Inflammatory macrophage treated with lipopolysaccharide for 1 hour (primary cell): ENCODE results near the gene CLASP2.
"Not testable (repeated sequence)": the region's sequence is repeated elsewhere in the genome, so short reads cannot be mapped to it uniquely, and the experiment has no call there.

Experiments
- DNase-seq, 2 donors: peaks; one replicate each; pipeline ENCODE4 v3.0.0-alpha.2; 2020 to 2022

The CLASP2 gene

GRCh38 chr3:33717866-33718594 is at the start of gene CLASP2:
Gene CLASP2, minus strand, starts transcription at chr3:33718254. Its CDS starts 252 bp downstream, at chr3:33718002.
- DNase-seq: peak; percentile 92 to 97

DNA sequence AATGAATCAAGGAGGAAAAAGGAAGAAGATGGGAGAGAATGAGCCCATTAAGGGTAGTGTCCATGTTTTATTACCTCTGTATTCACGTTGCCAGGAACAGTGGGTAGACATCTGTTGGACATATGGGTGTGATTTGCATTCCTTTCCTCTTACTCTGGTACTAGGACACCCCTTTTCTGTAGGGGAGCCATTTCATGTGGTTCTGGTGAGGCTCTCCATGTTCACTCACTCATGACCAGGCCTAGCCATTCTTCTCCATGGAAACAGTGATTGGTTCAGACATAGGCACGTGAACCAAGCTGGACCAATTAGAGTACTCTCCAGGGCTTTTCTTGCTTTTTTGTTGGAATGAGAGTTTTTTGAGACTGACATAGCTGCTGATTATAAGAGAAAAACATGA is 40.8 kb upstream of the CLASP2 start:
- no peak for DNase-seq

GRCh38 chr3:33758281-33758680 is 40.2 kb upstream of the CLASP2 start:
- no peak for DNase-seq

GRCh38 chr3:33754391-33754790 is 36.3 kb upstream of the CLASP2 start:
- DNase-seq: not testable (repeated sequence)

DNA sequence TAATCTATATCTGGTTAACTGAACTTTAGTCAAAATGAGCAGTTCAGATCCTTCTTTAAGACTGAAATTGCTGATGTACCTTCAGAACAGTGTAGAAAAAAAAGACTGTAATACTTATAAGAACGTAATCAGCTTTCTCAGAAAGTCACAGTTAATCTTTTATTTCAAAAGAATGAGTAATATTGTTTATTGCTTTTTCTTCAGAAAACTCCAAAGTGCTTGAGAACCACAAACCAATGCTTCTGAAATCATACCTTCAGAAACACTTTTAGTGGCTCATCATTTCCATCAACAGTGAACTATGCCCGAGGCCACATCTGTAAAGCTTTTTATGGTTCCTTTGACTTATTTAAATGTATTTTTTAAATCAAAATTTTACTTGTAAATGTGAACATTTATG is 33.3 kb upstream of the CLASP2 start:
- DNase-seq: no peak

- DNase-seq: peak in 1 of 2 donors; percentile 34
These were observed 32.1 kb upstream of the CLASP2 start for GRCh38 chr3:33750211-33750548.

- peak; percentile 66 to 74 for DNase-seq
These were observed 31.6 kb upstream of the CLASP2 start for GRCh38 chr3:33749546-33750210.

DNA sequence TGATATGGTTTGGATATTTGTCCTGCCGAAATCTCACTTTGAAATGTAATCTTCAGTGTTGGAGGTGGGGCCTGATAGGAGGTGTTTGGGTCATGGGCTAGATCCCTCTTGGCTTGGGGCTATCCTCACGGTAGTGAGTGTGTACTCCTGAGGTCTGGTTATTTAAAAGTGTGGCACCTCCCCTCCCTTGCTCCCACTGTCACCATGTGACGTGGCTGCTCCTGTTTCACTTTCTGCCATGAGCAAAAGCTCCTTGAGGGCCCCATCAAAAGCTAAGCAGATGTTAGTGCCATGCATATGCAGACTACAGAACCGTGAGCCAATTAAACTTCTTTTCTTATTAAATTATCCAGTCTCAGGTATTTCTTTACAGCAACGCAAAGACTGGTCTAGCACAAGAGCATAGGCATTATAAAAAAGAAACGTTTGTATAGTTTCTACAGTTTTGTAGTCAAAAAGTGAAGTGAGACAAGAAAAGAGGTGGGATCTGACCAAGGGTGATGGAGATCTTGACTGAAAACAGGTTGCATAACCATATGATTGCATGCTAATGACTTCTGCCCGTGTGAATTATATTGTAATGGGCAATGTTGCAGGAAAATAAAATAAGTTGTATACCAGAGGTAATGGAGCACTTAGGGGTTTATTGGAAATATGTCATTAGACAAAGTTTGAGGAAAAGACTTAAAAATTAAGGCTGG is 28.5 kb upstream of the CLASP2 start:
- peak; percentile 44 to 57 for DNase-seq

GRCh38 chr3:33737146-33737545 is 19.1 kb upstream of the CLASP2 start:
- no peak for DNase-seq

GRCh38 chr3:33732394-33732793 is 14.3 kb upstream of the CLASP2 start:
- DNase-seq: peak in 1 of 2 donors; percentile 17

DNA sequence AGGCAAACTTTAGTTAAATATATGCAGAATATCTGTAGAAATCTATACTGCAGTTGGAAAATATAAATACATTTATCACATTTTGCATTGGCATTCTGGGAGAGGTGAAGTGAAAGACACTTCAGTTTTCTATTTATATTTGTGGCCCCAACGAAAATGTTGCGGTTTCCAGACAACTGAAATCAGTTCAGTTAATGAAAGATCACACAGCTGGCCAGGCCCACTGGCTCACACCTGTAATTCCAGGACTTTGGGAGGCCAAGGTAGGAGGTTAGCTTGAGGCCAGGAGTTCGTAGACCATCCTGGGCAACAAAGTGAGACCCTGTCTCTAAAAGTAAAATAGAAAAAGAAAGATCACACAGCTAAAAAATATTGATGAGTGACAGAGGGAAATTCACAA is 11.9 kb upstream of the CLASP2 start:
- no peak for DNase-seq

GRCh38 chr3:33724256-33724655 is 6.2 kb upstream of the CLASP2 start:
- DNase-seq: no peak

- DNase-seq: no peak
These were observed 4.7 kb upstream of the CLASP2 start for GRCh38 chr3:33722626-33723370.

DNA sequence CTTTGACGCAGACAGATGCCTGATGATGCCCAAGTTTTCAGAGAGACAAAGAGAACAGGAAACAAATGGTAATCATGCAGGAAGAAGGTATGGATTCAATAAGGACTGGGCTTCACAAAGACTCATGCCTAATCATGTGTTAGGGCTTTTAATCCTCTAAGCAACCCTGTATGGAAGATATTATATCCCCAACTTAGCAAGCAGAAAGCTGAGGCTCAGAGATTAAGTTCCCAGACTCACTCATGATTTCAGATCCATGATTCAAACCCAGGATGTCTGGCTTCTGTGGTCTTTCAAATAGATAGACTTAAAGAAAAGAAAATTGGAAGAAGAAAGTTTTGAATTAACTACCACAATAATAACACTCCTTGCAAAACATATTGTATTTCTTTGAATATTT is 4.1 kb upstream of the CLASP2 start:
- no peak for DNase-seq

DNA sequence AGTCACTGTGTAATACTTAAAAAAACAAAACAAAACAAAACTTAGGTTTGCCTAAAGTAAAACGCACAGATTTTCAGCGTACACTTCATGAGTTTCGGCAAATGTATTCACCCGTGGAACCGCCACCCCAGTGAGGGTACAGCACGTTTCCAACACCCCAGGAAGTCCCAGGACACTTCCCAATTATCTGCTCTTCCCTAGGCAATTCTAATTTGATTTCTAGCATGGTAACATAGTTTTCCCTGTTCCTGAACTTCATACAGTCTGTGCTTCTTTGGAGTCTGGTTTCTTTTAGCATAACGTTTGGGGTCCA is 497 bp upstream of the CLASP2 start:
- no peak for DNase-seq

- DNase-seq: peak; percentile 66 to 82
These were observed 513 bp downstream of the CLASP2 start for GRCh38 chr3:33717616-33717865.

- DNase-seq: no peak
These were observed 1.8 kb downstream of the CLASP2 start for GRCh38 chr3:33716227-33716626.

- DNase-seq: no peak
These were observed 7.0 kb downstream of the CLASP2 start for GRCh38 chr3:33711100-33711499.

DNA sequence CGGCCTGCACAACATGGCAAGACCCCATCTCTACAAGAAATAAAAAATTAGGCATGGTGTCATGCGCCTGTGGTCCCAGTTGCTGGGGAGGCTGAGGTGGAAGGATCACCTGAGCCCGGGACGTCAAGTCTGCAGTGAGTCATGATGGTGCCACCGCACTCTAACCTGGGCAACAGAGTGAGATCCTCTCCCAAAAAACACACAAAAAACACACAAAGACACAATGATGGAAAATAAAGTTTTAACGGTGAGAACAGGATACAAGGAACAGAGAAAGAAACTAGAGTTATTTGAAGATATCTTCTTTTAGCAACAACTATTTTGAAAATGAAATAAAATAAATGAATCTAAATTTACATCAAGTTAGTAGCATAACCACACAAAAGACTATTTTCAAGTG is 12.0 kb downstream of the CLASP2 start:
- DNase-seq: no peak

- no peak for DNase-seq
These were observed 13.2 kb downstream of the CLASP2 start for GRCh38 chr3:33704891-33705290.

- no peak for DNase-seq
These were observed 18.8 kb downstream of the CLASP2 start for GRCh38 chr3:33699275-33699674.

DNA sequence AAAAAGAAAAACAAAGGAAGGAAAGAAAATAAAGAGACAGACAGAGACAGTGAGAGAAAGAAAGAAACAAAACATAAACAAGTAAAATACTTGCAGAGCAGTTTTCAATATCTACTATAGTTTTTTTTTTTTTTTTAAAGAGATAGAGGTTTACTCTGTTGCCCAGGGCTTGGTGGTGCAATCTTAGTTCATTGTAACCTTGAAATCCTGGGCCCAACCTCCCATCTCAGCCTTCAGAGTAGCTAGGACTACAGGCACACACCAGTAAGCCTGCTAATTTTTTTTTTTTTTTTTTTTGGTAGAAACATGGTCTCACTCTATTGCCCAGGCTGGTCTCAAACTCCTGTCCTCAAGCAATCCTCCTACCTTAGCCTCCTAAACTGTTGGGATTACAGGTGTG is 23.1 kb downstream of the CLASP2 start:
- DNase-seq: no peak

DNA sequence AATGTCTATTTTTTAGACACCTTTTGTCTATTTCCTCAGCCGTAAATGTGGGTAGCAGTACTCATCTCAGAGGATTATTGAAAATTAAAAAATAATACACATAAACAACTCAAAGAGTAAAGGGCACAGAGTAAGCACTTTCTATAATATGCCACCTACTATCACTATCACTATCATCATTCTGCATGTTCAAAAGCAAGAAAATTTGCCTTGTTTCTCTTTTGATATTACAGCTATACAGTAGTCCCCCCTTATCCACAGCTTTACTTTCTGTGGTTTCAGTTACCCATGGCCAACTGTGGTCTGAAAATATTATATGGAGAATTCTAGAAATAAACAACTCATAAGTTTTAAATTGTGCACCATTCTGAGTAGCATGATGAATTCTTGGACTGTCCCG is 27.7 kb downstream of the CLASP2 start:
- DNase-seq: no peak
